ENCODE data around the gene TIAL1.

- TF ChIP-seq CTCF (IDR thresholded peaks at IDR 0.05) (no peak), POLR2AphosphoS5 (IDR thresholded peaks at IDR 0.05) (no peak)
These were observed 72.1 kb downstream of the TIAL1 start for GRCh38 chr10:119524720-119525070.

Measured in breast epithelium (tissue), 3 donors.